GM12875 (cell line): ENCODE measurements around the gene P2RY6.
"Not testable (repeated sequence)": the region's sequence is repeated elsewhere in the genome, so short reads cannot be mapped to it uniquely, and the experiment has no call there.

Experiments
- H3K4me3 ChIP-seq: one replicate; pipeline ENCODE4 v1.5.1; 2011; ENCODE audit warnings: low read depth, low read length, control low read depth
- TF ChIP-seq, protein P1 (sequence below): IDR thresholded peaks from 2 replicates; pipeline ENCODE4 v1.5.1; 2011; ENCODE audit warnings: low read depth, mild to moderate bottlenecking, control low read depth, inconsistent platforms, low read length, moderate library complexity, borderline replicate concordance; ENCODE audit not compliant: insufficient read depth

P2RY6 gene

DNA sequence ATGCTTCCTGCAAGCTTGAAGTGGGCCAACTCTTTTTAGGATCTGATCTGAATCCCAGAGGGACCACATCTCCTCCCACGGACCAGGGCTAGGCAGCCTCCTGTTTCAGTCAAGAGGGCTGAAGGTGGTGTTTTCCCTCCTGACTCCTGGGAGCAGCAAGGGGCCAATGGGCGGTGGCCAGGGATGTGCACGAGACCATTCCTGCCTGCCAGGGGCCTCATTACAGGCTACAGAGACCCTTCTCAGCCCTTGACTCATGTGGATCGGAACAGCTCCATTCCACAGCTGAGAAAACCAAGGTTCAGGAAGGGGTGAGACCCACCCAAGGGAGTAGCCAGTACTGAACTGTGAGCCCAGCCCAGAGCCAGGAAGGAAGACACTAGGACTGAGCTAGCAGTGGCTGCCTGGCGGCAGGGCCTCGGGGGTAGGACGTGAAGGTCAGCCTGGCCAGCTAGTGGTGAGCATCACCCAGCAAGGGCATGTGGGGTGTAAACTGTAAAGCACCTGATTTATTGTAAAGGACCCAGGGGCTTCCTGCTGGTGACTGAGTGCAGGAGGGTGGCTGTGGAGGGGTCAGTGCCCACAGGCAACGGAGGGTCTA lies 3.4 kb upstream of the P2RY6 start:
- TF ChIP-seq, protein P1, sequence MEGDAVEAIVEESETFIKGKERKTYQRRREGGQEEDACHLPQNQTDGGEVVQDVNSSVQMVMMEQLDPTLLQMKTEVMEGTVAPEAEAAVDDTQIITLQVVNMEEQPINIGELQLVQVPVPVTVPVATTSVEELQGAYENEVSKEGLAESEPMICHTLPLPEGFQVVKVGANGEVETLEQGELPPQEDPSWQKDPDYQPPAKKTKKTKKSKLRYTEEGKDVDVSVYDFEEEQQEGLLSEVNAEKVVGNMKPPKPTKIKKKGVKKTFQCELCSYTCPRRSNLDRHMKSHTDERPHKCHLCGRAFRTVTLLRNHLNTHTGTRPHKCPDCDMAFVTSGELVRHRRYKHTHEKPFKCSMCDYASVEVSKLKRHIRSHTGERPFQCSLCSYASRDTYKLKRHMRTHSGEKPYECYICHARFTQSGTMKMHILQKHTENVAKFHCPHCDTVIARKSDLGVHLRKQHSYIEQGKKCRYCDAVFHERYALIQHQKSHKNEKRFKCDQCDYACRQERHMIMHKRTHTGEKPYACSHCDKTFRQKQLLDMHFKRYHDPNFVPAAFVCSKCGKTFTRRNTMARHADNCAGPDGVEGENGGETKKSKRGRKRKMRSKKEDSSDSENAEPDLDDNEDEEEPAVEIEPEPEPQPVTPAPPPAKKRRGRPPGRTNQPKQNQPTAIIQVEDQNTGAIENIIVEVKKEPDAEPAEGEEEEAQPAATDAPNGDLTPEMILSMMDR, result no peak

DNA sequence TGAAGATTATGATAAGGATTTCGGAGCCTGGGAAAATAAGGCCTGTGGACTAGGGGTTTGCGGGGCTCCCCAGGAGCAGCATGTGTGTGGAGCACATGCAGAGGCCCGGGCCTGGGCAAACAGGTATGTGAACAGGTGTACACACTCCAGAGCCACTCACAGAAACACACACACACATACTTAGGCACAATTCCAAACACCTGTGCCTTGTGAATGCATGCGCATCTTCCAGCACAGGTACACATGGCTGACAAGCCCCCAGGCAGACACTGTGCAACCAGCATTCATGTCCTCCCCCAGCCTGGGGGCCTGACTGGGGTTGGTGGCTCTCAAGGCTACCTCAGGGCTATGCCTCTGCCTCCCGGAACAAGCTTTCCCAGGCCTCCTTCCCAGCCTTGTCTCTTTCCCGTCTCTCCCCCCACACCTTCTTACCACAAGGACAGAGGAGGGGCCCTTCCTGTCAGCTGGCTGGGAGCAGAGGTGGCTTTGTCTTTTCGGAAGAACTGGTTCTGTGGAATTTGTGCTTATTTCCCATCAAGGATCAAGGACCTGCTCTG lies 2.6 kb upstream of the P2RY6 start:
- TF ChIP-seq, protein P1, result no peak

More for the DNA sequence above, 3.4 kb upstream of the P2RY6 start:
- H3K4me3 ChIP-seq, result no peak overlapping the region

DNA sequence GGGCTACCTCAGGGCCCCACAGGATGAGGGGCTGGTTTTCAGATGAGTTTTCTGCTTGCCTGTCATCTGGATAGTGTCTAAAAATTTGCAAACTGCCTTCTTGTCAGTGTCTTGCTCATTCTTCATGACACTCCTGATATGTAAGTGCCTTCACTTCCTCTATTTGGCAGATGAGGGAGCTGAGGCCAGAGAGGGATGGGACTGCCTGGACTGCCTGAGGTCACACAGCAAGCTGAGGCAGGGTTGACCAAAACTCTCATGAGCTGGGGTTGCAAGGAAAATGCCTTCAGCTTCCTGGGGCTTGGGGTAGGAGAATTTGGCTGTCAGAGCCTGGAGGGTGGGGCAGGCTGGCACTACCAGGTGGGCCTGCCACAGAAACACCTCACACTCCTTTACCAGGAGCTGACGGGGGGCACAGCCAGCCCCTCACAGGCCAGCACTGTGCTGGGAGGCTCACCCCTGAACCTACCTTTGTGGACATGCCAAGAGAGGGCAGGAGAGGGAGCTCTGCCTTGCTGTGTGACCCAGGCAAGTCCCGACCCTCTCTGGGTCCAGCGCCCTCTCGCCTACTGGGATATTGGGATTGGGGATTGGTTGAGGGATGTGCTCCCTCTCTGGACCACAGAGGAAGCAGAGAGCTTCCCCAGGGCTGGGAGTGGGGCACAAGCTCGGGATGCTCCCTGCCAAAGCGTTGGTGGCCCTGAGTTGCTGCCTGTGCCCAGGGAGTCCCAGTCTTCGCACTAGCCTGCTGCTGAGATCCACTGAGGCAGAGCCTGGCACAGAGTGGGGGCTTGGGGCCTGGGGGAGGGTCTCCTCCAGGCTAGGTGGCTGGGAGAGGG lies 1.9 kb upstream of the P2RY6 start:
- no peak overlapping the region for H3K4me3 ChIP-seq
- TF ChIP-seq, protein P1, result no peak; the same call in 1 of the 2 replicates

More for the DNA sequence above, 2.6 kb upstream of the P2RY6 start:
- no peak overlapping the region for H3K4me3 ChIP-seq

DNA sequence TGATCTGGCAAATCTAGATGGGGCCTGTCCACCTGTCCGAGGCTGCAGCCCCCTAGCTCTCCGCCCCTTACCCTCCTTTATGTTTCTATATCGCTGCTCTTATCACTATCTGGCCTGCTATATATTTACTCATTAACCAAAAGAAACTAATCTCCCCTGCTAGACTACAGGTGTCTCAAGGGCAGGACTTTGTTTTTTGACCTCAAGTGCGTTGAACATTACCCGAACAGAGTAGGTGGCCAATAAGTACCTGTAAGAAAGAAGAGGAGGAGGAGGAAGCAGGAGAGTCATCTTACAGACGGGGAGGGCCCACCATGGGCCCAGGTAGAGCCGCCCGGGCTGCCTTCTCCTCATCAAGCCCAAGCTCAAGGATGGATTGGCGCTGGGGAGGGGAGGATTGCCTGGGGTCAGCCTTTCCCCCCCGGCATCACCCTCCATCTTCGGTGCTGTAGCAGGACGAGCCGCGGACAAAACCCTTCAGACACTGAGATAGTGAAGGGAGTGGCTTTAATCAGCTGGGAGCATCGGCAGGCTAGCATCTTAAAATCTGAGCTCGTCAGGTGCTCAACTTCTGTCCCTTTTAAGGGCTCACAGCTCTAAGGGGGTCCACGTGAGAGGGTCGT lies 1.2 kb upstream of the P2RY6 start:
- TF ChIP-seq, protein P1, result no peak
- H3K4me3 ChIP-seq, result no peak overlapping the region

DNA sequence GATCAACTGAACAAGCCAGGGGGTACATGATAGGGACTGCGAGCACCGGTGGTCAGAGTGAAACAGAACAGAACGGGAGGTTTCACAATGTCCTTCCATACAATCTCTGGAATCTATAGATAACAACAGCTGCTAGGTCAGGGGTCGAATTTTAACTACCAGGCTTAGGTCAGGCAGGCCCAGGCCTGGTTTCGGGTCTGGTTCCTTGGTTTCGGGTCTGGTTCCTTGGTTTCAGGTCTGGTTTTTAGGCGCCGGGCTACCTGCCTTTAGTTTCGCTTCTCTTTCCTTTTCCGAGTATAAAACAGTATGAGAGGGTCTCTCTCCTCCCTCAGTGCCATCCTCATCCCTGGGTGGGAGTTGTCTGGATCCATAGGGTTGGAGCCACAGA lies 666 bp upstream of the P2RY6 start:
- H3K4me3 ChIP-seq, result not testable (repeated sequence)

DNA sequence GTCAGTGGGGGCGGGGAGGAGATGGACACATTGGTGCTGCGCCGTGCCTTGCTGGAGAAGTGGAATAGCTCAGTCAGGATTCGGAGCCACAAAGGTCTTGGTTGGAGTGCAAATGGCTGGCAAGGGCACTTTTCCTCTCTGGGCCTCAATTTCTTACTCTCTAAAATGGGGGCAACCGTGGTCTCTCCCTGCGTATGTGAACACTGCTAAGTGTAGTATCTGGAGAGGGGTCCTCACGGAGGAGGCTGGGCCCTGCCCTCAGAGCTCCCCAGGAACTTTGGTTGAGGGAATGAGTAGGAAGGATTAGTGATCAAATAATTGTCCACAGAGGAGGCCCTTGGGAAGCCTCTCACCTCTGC lies 521 bp downstream of the P2RY6 start:
- TF ChIP-seq, protein P1, result no peak

DNA sequence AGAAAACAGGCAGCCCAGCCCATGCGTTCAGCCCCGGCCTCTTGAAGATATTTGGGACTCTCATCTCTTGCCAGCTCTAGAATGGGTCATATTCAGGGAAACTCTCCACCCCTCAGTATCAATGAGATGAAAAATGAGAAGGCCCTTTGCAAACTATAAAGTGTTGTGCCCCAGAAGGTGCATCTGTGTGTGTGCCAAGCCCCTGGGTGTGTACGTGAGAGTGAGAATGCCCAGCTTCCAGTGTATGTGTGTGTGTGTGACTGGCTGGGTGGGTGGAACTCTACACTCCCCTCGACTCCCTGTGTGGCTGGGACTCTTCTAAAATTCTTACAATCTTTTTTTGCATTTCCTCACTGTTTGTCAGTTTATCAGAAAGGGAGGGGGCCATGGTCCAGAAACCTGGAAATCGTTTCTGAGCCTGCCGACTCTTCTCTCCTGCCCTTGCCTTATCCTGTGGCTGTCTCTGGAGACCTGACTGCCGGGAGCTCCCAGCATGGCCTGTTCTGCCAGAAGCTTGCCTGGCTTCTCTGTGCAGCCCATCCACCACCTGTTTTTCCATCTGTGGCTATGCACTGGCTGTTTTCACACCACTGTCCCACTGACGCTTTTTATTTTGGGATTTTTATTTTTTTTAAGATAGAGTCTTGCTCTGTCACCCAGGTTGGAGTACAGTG lies 1.2 kb downstream of the P2RY6 start:
- H3K4me3 ChIP-seq, result no peak overlapping the region
- TF ChIP-seq, protein P1, result no peak

More for the DNA sequence above, 521 bp downstream of the P2RY6 start:
- no peak overlapping the region for H3K4me3 ChIP-seq

DNA sequence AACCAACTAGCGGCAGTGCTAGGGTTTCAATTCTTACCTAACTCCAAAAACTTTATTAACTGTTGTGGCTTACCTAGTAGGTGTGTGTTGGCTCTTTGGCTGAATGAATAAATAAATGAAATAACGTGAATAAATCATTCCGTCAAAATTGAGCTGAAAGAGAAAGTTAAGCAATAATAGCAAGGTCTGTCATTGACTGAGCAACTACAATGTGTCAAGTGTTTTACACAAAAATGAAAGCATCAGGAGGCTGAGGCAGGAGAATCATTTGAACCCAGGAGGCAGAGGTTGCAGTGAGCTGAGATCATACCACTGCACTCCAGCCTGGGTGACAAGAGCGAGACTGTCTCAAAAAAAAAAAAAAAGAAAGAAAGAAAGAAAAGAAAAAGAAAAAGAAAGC lies 2.1 kb downstream of the P2RY6 start:
- not testable (repeated sequence) for H3K4me3 ChIP-seq
